Breast epithelium (tissue), 3 donors: Measurements from ENCODE around the gene NATD1.

Experiments
- POLR2A ChIP-seq: fragments of 450-650 bp; IDR thresholded peaks from one replicate; pipeline ENCODE4 v1.6.1; 2016; ENCODE audit warnings: antibody characterized with exemption, mild to moderate bottlenecking, moderate library complexity
- POLR2AphosphoS5 ChIP-seq, 3 donors: sonication (generic); formaldehyde crosslinking; IDR thresholded peaks; one replicate each; pipeline ENCODE4 v1.6.1; 2017; ENCODE audit warnings: antibody characterized with exemption in 3 of 3

GRCh38 chr17:21194226-21194625 lies 59.0 kb downstream of the NATD1 start:
- no peak for TF ChIP-seq POLR2A
- no peak for TF ChIP-seq POLR2AphosphoS5 (IDR thresholded peaks at IDR 0.05)
